Endodermal cell (in vitro differentiated cells): Measurements from ENCODE around the gene KCNN2. TPM values are rescaled to one million over a fixed set of nuclear protein-coding genes. Genes with fewer than 3 reads are reported as not detected.

Source experiments
- DNase-seq: peaks from one replicate; pipeline ENCODE4 v3.0.0-alpha.2; 2017
- H3K27ac ChIP-seq: 2 replicates; pipeline ENCODE4 v1.5.1; 2013; ENCODE audit warnings: mild to moderate bottlenecking, low read depth, low read length, moderate library complexity
- H3K27me3 ChIP-seq: 2 replicates; pipeline ENCODE4 v1.6.1; 2013; ENCODE audit warnings: mild to moderate bottlenecking, low read length, moderate library complexity; ENCODE audit not compliant: insufficient read depth, control insufficient read depth, poor library complexity, severe bottlenecking
- H3K36me3 ChIP-seq: 2 replicates; pipeline ENCODE4 v1.7.0; 2013; ENCODE audit warnings: mild to moderate bottlenecking, low read length, moderate library complexity; ENCODE audit not compliant: control insufficient read depth, insufficient read depth
- H3K4me1 ChIP-seq: one replicate; pipeline ENCODE4 v1.7.0; 2013; ENCODE audit warnings: low read length; ENCODE audit not compliant: control insufficient read depth, insufficient read depth
- H3K4me3 ChIP-seq: 2 replicates; pipeline ENCODE4 v1.5.1; 2013; ENCODE audit warnings: mild to moderate bottlenecking, low read length, moderate library complexity
- H3K9ac ChIP-seq: 2 replicates; pipeline ENCODE4 v1.6.1; 2013; ENCODE audit warnings: mild to moderate bottlenecking, low read length, moderate library complexity; ENCODE audit not compliant: poor library complexity, severe bottlenecking; ENCODE audit errors: extremely low read depth
- H3K9me3 ChIP-seq: 2 replicates; pipeline ENCODE4 v1.6.1; 2013; ENCODE audit warnings: mild to moderate bottlenecking, low read length, moderate library complexity; ENCODE audit not compliant: control insufficient read depth
- H3K27ac Mint-ChIP-seq: 2 replicates; pipeline ENCODE4 v1.8.0; 2020; ENCODE audit warnings: mixed read lengths
- H3K27me3 Mint-ChIP-seq: 2 replicates; pipeline ENCODE4 v1.8.0; 2021; ENCODE audit warnings: mild to moderate bottlenecking, mixed read lengths; ENCODE audit not compliant: insufficient read depth
- H3K36me3 Mint-ChIP-seq: 2 replicates; pipeline ENCODE4 v1.8.0; 2020; ENCODE audit warnings: low read depth, mixed read lengths
- H3K4me1 Mint-ChIP-seq: 2 replicates; pipeline ENCODE4 v1.8.0; 2020; ENCODE audit warnings: mixed read lengths
- H3K4me3 Mint-ChIP-seq: 2 replicates; pipeline ENCODE4 v1.8.0; 2020; ENCODE audit warnings: mild to moderate bottlenecking, moderate library complexity, mixed read lengths
- H3K9me3 Mint-ChIP-seq: 2 replicates; pipeline ENCODE4 v1.8.0; 2020; ENCODE audit warnings: mild to moderate bottlenecking, mixed read lengths
- CTCF ChIP-seq: fragments of 200-600 bp; sonication (generic); conservative IDR thresholded peaks from 2 replicates; pipeline ENCODE4 v1.5.0; 2021; ENCODE audit warnings: antibody characterized with exemption, mild to moderate bottlenecking
- WGBS, 2 experiments: methylation state at CpG; one replicate each; pipeline versions ENCODE4 v1.1.5 to v1.1.7; 2013; ENCODE audit warnings: missing lambda C conversion rate in 2 of 2, mixed read lengths in 1 of 2; ENCODE audit not compliant: insufficient coverage in 1 of 2, insufficient read length in 1 of 2; 5-methylcytosine and 5-hydroxymethylcytosine counted together
- total RNA-seq, 2 donors: library from RNA; stranded (reverse); fragmentation: NEBNext Ultra II Directional in 1 of 2; extraction: Animal tissue kit (Norgen Biotek cat#: 25700) in 1 of 2; gene quantifications; 2 replicates in 1 of 2; 3 replicates in 1 of 2; pipeline ENCODE4 v1.2.1, GENCODE V29; 2021

KCNN2 gene
- total RNA-seq, 2 donors from 2014 or later: 3.0 to 4.7 TPM

GRCh38 chr5:114390431-114390830 is 28.6 kb downstream of the KCNN2 start:
- no peaks in the 10 kb centered on the region for H3K4me1 Mint-ChIP-seq
- Histone ChIP-seq H3K9ac (no peak overlapping the region), H3K27ac (no peak overlapping the region), H3K4me1 (no peaks in the 10 kb centered on the region), H3K27me3 (no peaks in the 10 kb centered on the region), H3K36me3 (no peaks in the 10 kb centered on the region), H3K4me3 (no peak overlapping the region), H3K9me3 (no peaks in the 10 kb centered on the region)
- H3K9me3 Mint-ChIP-seq: no peaks in the 10 kb centered on the region
- no peaks in the 10 kb centered on the region for H3K27me3 Mint-ChIP-seq
- no peaks in the 10 kb centered on the region for H3K36me3 Mint-ChIP-seq
- no peak for TF ChIP-seq CTCF
- 97% methylated on average over 1 of the region's 1 CpG; no CpG with 5 or more reads in 1 of the 2 experiments for WGBS, 2 experiments
- H3K27ac Mint-ChIP-seq: no peak overlapping the region
- H3K4me3 Mint-ChIP-seq: no peak overlapping the region
- no peak for DNase-seq

- H3K4me3 ChIP-seq: no peak overlapping the region
- no peak overlapping the region for H3K9ac ChIP-seq
- Mint-ChIP-seq H3K27ac (no peak overlapping the region), H3K4me1 (no peaks in the 10 kb centered on the region), H3K4me3 (no peak overlapping the region), H3K36me3 (no peaks in the 10 kb centered on the region), H3K9me3 (no peaks in the 10 kb centered on the region), H3K27me3 (no peaks in the 10 kb centered on the region)
- no peaks in the 10 kb centered on the region for H3K4me1 ChIP-seq
- no peaks in the 10 kb centered on the region for H3K27me3 ChIP-seq
- no peak for DNase-seq
- no peaks in the 10 kb centered on the region for H3K9me3 ChIP-seq
- H3K27ac ChIP-seq: no peak overlapping the region
- WGBS, 2 experiments: 83% methylated on average over 1 of the region's 1 CpG; no CpG with 5 or more reads in 1 of the 2 experiments
- H3K36me3 ChIP-seq: no peaks in the 10 kb centered on the region
- no peak for TF ChIP-seq CTCF
These were observed 29.5 kb downstream of the KCNN2 start for GRCh38 chr5:114391321-114391720.

- Mint-ChIP-seq H3K4me3 (no peak overlapping the region), H3K9me3 (peaks cover 6% of the 10 kb centered on the region), H3K4me1 (no peaks in the 10 kb centered on the region), H3K27me3 (no peaks in the 10 kb centered on the region), H3K36me3 (no peaks in the 10 kb centered on the region), H3K27ac (no peak overlapping the region)
- WGBS, 2 experiments: 67% methylated on average over 1 of the region's 1 CpG; no CpG with 5 or more reads in 1 of the 2 experiments
- H3K9ac ChIP-seq: no peak overlapping the region
- no peaks in the 10 kb centered on the region for H3K27me3 ChIP-seq
- H3K9me3 ChIP-seq: no peaks in the 10 kb centered on the region
- H3K36me3 ChIP-seq: no peaks in the 10 kb centered on the region
- H3K4me3 ChIP-seq: no peak overlapping the region
- no peak for TF ChIP-seq CTCF
- no peak overlapping the region for H3K27ac ChIP-seq
- DNase-seq: no peak
- no peaks in the 10 kb centered on the region for H3K4me1 ChIP-seq
These were observed 31.3 kb downstream of the KCNN2 start for GRCh38 chr5:114393159-114393558.
